Neuronal stem cell (in vitro differentiated cells): ENCODE results near the gene OTUD5.

ENCODE experiments used
- DNase-seq: peaks from one replicate; pipeline ENCODE4 v3.0.0-alpha.2; 2013; ENCODE audit warnings: low spot score
- H2AFZ ChIP-seq: one replicate; pipeline ENCODE4 v1.6.1; 2013; ENCODE audit warnings: mild to moderate bottlenecking, low read length, inconsistent platforms
- H2AK5ac ChIP-seq: 2 replicates; pipeline ENCODE4 v1.6.1; 2013; ENCODE audit warnings: low read depth, mild to moderate bottlenecking, inconsistent platforms, low read length, moderate library complexity, mixed read lengths
- H2BK120ac ChIP-seq: 2 replicates; pipeline ENCODE4 v1.6.1; 2013; ENCODE audit warnings: low read depth, mild to moderate bottlenecking, inconsistent platforms, low read length, moderate library complexity, mixed read lengths
- H2BK12ac ChIP-seq: one replicate; pipeline ENCODE4 v1.6.1; 2013; ENCODE audit warnings: low read length, inconsistent platforms
- H2BK15ac ChIP-seq: 2 replicates; pipeline ENCODE4 v1.6.1; 2013; ENCODE audit warnings: mild to moderate bottlenecking, low read length, inconsistent platforms, mixed read lengths
- H2BK5ac ChIP-seq: one replicate; pipeline ENCODE4 v1.6.1; 2013; ENCODE audit warnings: inconsistent platforms, mild to moderate bottlenecking, low read length, moderate library complexity
- H3K14ac ChIP-seq: one replicate; pipeline ENCODE4 v1.6.1; 2013; ENCODE audit warnings: low read length, inconsistent platforms
- H3K18ac ChIP-seq: 2 replicates; pipeline ENCODE4 v1.6.1; 2013; ENCODE audit warnings: low read length, inconsistent platforms
- H3K23ac ChIP-seq: 2 replicates; pipeline ENCODE4 v1.6.1; 2013; ENCODE audit warnings: low read depth, mild to moderate bottlenecking, mixed read lengths, low read length, inconsistent platforms; ENCODE audit not compliant: poor library complexity
- H3K27ac ChIP-seq: replicated peaks from 3 replicates; pipeline ENCODE4 v1.5.1; 2013; ENCODE audit warnings: low read length, inconsistent platforms
- H3K27me3 ChIP-seq, 3 experiments: 2 replicates each; pipeline ENCODE4 v1.6.1; 2013; ENCODE audit warnings: low read length in 3 of 3, mild to moderate bottlenecking in 2 of 3, inconsistent platforms in 1 of 3, low read depth in 1 of 3, mixed read lengths in 1 of 3, moderate library complexity in 1 of 3; ENCODE audit not compliant: control insufficient read depth in 3 of 3, insufficient read depth in 3 of 3
- H3K36me3 ChIP-seq, 2 donors: replicated peaks in 1 of 2; 2 replicates each; pipeline ENCODE4 v1.6.1; 2013; ENCODE audit warnings: low read length in 2 of 2; ENCODE audit not compliant: control insufficient read depth in 2 of 2, insufficient read depth in 2 of 2
- H3K4ac ChIP-seq: 2 replicates; pipeline ENCODE4 v1.6.1; 2013; ENCODE audit warnings: inconsistent platforms, mild to moderate bottlenecking, low read length, moderate library complexity
- H3K4me1 ChIP-seq, 2 donors: 1 replicate in 1 of 2; 2 replicates in 1 of 2; pipeline ENCODE4 v1.6.1; 2013; ENCODE audit warnings: low read length in 2 of 2, low read depth in 1 of 2; ENCODE audit not compliant: control insufficient read depth in 2 of 2, insufficient read depth in 1 of 2
- H3K4me2 ChIP-seq: one replicate; pipeline ENCODE4 v1.6.1; 2013; ENCODE audit warnings: mild to moderate bottlenecking, low read length, inconsistent platforms; ENCODE audit not compliant: insufficient read depth, poor library complexity, severe bottlenecking
- H3K4me3 ChIP-seq, 2 donors: 2 replicates each; pipeline ENCODE4 v1.5.1; 2013; ENCODE audit warnings: low read length in 2 of 2, mild to moderate bottlenecking in 2 of 2, inconsistent platforms in 1 of 2, moderate library complexity in 1 of 2
- H3K79me1 ChIP-seq: one replicate; pipeline ENCODE4 v1.6.1; 2013; ENCODE audit warnings: low read depth, mild to moderate bottlenecking, inconsistent platforms, low read length, moderate library complexity
- H3K9ac ChIP-seq: one replicate; pipeline ENCODE4 v1.6.1; 2013; ENCODE audit warnings: mild to moderate bottlenecking, low read depth, low read length, inconsistent platforms; ENCODE audit not compliant: poor library complexity
- H3K9me3 ChIP-seq, 2 donors: replicated peaks in 1 of 2; 2 replicates each; pipeline versions ENCODE3 to v1.6.1; 2013; ENCODE audit warnings: low read length in 2 of 2, mild to moderate bottlenecking in 2 of 2, inconsistent platforms in 1 of 2, low read depth in 1 of 2, mixed read lengths in 1 of 2, moderate library complexity in 1 of 2; ENCODE audit not compliant: control insufficient read depth in 2 of 2, insufficient read depth in 1 of 2
- H4K8ac ChIP-seq: one replicate; pipeline ENCODE4 v1.6.1; 2013; ENCODE audit warnings: low read depth, mild to moderate bottlenecking, inconsistent platforms, low read length, moderate library complexity
- H4K91ac ChIP-seq: one replicate; pipeline ENCODE4 v1.6.1; 2013; ENCODE audit warnings: low read length, low read depth, mild to moderate bottlenecking, inconsistent platforms; ENCODE audit not compliant: poor library complexity
- WGBS, 2 donors: extraction: QIAGEN DNeasy Blood & Tissue Kit; methylation state at CpG; one replicate each; pipeline ENCODE4 v1.1.7; 2013; ENCODE audit warnings: missing lambda C conversion rate in 2 of 2, mixed read lengths in 1 of 2; ENCODE audit not compliant: insufficient read length in 2 of 2, insufficient replicate concordance in 1 of 2; ENCODE audit errors: extremely low coverage in 2 of 2; 5-methylcytosine and 5-hydroxymethylcytosine counted together

OTUD5 gene

GRCh38 chrX:48892896-48893295 lies 64.5 kb downstream of the OTUD5 start:
- no peak overlapping the region for H2AFZ ChIP-seq
- no peak overlapping the region for H2BK12ac ChIP-seq
- H3K4me2 ChIP-seq, result no peak overlapping the region
- no peak overlapping the region for H2AK5ac ChIP-seq
- H2BK15ac ChIP-seq, result no peak overlapping the region
- H2BK120ac ChIP-seq, result no peak overlapping the region
- WGBS, 2 donors, result no CpG with 5 or more reads among the region's 4 CpGs
- H3K4me3 ChIP-seq, result no peak overlapping the region
- H3K23ac ChIP-seq, result no peak overlapping the region
- peaks cover 10 to 30% of the 10 kb centered on the region in 2 donors for H3K36me3 ChIP-seq
- no peak overlapping the region for H4K91ac ChIP-seq
- H3K18ac ChIP-seq, result no peak overlapping the region
- no peaks in the 10 kb centered on the region for H3K27me3 ChIP-seq
- H3K4me1 ChIP-seq, result peaks cover 0 to 5% of the 10 kb centered on the region in 2 donors
- H3K14ac ChIP-seq, result no peak overlapping the region
- no peak for DNase-seq
- no peaks in the 10 kb centered on the region for H3K79me1 ChIP-seq
- no peak overlapping the region for H2BK5ac ChIP-seq
- no peak overlapping the region for H4K8ac ChIP-seq
- H3K9ac ChIP-seq, result no peak overlapping the region
- H3K4ac ChIP-seq, result no peak overlapping the region
- no peak overlapping the region for H3K27ac ChIP-seq
- H3K9me3 ChIP-seq, result no peaks in the 10 kb centered on the region

GRCh38 chrX:48891402-48892288 lies 65.8 kb downstream of the OTUD5 start:
- no peak overlapping the region for H2BK15ac ChIP-seq
- H3K4me2 ChIP-seq, result peak overlapping the region; percentile 66
- no peak overlapping the region for H2AK5ac ChIP-seq
- H2BK12ac ChIP-seq, result no peak overlapping the region
- no peaks in the 10 kb centered on the region for H3K79me1 ChIP-seq
- peak overlapping the region; percentile 71 for H3K18ac ChIP-seq
- H2BK120ac ChIP-seq, result no peak overlapping the region
- H3K9me3 ChIP-seq, result no peaks in the 10 kb centered on the region
- H3K4ac ChIP-seq, result no peak overlapping the region
- no peak overlapping the region for H3K14ac ChIP-seq
- H2AFZ ChIP-seq, result no peak overlapping the region
- H3K4me3 ChIP-seq, result peak overlapping the region in 1 of 2 donors; percentile 80
- H3K4me1 ChIP-seq, result peaks cover 0 to 3% of the 10 kb centered on the region in 2 donors
- H2BK5ac ChIP-seq, result peak overlapping the region; percentile 39
- H3K27me3 ChIP-seq, result no peaks in the 10 kb centered on the region
- H3K36me3 ChIP-seq, result peaks cover 10 to 30% of the 10 kb centered on the region in 2 donors
- WGBS, 2 donors, result no CpG with 5 or more reads among the region's 68 CpGs
- H4K8ac ChIP-seq, result no peak overlapping the region
- H3K23ac ChIP-seq, result no peak overlapping the region
- H4K91ac ChIP-seq, result no peak overlapping the region
- H3K27ac ChIP-seq, result peak overlapping the region; percentile 43
- peak overlapping the region; percentile 88 for H3K9ac ChIP-seq
- DNase-seq, result peak; percentile 66

GRCh38 chrX:48890934-48891401 lies 66.4 kb downstream of the OTUD5 start:
- Histone ChIP-seq H2BK5ac (no peak overlapping the region), H3K27ac (no peak overlapping the region), H2BK120ac (no peak overlapping the region), H3K18ac (peak overlapping the region; percentile 71), H3K9me3 (no peaks in the 10 kb centered on the region), H3K14ac (no peak overlapping the region), H4K91ac (no peak overlapping the region), H3K27me3 (no peaks in the 10 kb centered on the region), H3K4me1 (peaks cover 0 to 1% of the 10 kb centered on the region in 2 donors), H2AK5ac (no peak overlapping the region), H3K79me1 (no peaks in the 10 kb centered on the region), H3K4ac (no peak overlapping the region), H2BK15ac (no peak overlapping the region), H3K4me3 (peak overlapping the region in 1 of 2 donors; percentile 80), H3K4me2 (peak overlapping the region; percentile 66), H4K8ac (no peak overlapping the region), H3K9ac (peak overlapping the region; percentile 70), H3K23ac (no peak overlapping the region), H2BK12ac (no peak overlapping the region), H3K36me3 (peaks cover 10 to 30% of the 10 kb centered on the region in 2 donors), H2AFZ (no peak overlapping the region)
- no CpG with 5 or more reads among the region's 35 CpGs for WGBS, 2 donors
- no peak for DNase-seq

- Histone ChIP-seq H3K27me3 (no peaks in the 10 kb centered on the region), H3K18ac (no peak overlapping the region), H2BK12ac (no peak overlapping the region), H3K9ac (no peak overlapping the region), H3K4me1 (peaks cover 0 to 1% of the 10 kb centered on the region in 2 donors), H2BK5ac (no peak overlapping the region), H2BK15ac (no peak overlapping the region), H3K14ac (no peak overlapping the region), H3K36me3 (peaks cover 9 to 29% of the 10 kb centered on the region in 2 donors), H4K91ac (no peak overlapping the region), H2AFZ (no peak overlapping the region), H3K23ac (no peak overlapping the region), H3K4me2 (peak overlapping the region; percentile 66), H3K4ac (no peak overlapping the region), H4K8ac (no peak overlapping the region), H2AK5ac (no peak overlapping the region), H3K9me3 (no peaks in the 10 kb centered on the region), H3K79me1 (no peaks in the 10 kb centered on the region), H3K4me3 (peak overlapping the region in 1 of 2 donors; percentile 58), H2BK120ac (no peak overlapping the region), H3K27ac (no peak overlapping the region)
- WGBS, 2 donors, result no CpG with 5 or more reads among the region's 15 CpGs
- DNase-seq, result no peak
Measured at GRCh38 chrX:48890296-48890925, 67.0 kb downstream of the OTUD5 start.
